OCI-LY1 (cell line): Measurements from ENCODE around the gene SLC26A8.

Experiments used
- CTCF ChIP-seq: fragments of 200-600 bp; sonication (generic), shearing (Covaris generic); IDR thresholded peaks from 2 replicates; pipeline ENCODE4 v1.5.1; 2017; ENCODE audit warnings: mild to moderate bottlenecking, antibody characterized with exemption, low read length, moderate library complexity, mixed read lengths
- EZH2 ChIP-seq: fragments of 200-600 bp; sonication (generic), shearing (Covaris generic); IDR thresholded peaks from 2 replicates; pipeline ENCODE4 v1.8.0; 2017; ENCODE audit warnings: borderline replicate concordance, mixed run types, mild to moderate bottlenecking, antibody characterized with exemption, low read length, moderate library complexity, mixed read lengths

GRCh38 chr6:35960187-35960586 lies 64.3 kb downstream of the SLC26A8 start:
- TF ChIP-seq CTCF (no peak), EZH2 (no peak)
